Sigmoid colon (tissue), 7 donors: ENCODE measurements around the gene NCAPH2. TPM values are rescaled to one million over a fixed set of nuclear protein-coding genes. Genes with fewer than 3 reads are reported as not detected.

ENCODE experiments used
- DNase-seq: peaks from one replicate; pipeline ENCODE4 v3.0.0-alpha.2; 2019
- H3K27ac ChIP-seq, 4 donors: fragments of 200-600 bp; sonication (generic); one replicate each; pipeline ENCODE4 v1.5.1; 2016 to 2019; ENCODE audit warnings: mild to moderate bottlenecking in 1 of 4
- H3K27me3 ChIP-seq, 3 donors: fragments of 200-600 bp; sonication (generic); one replicate each; pipeline ENCODE4 v1.5.1; 2019; ENCODE audit warnings: mild to moderate bottlenecking in 1 of 3
- H3K36me3 ChIP-seq, 4 donors: fragments of 200-600 bp; sonication (generic); one replicate each; pipeline ENCODE4 v1.5.1; 2016 to 2019
- H3K4me1 ChIP-seq, 4 donors: fragments of 200-600 bp; sonication (generic); one replicate each; pipeline ENCODE4 v1.5.1; 2017 to 2019
- H3K4me3 ChIP-seq, 4 donors: fragments of 200-600 bp; sonication (generic); one replicate each; pipeline ENCODE4 v1.5.1; 2017 to 2019; ENCODE audit warnings: mild to moderate bottlenecking in 2 of 4, moderate library complexity in 1 of 4
- H3K9me3 ChIP-seq, 4 donors: fragments of 200-600 bp in 3 of 4; sonication (generic) in 3 of 4; one replicate each; pipeline versions ENCODE4 v1.5.1 to v1.6.1; 2013 to 2019
- EP300 ChIP-seq, 4 donors: sonication (generic); formaldehyde crosslinking; IDR thresholded peaks; one replicate each; pipeline ENCODE4 v1.6.1; 2017; ENCODE audit warnings: antibody characterized with exemption in 4 of 4
- POLR2A ChIP-seq, 2 donors: fragments of 450-650 bp; IDR thresholded peaks; one replicate each; pipeline ENCODE4 v1.6.1; 2016; ENCODE audit warnings: antibody characterized with exemption in 2 of 2, mild to moderate bottlenecking in 2 of 2, moderate library complexity in 2 of 2
- POLR2AphosphoS5 ChIP-seq, 4 donors: sonication (generic); formaldehyde crosslinking; IDR thresholded peaks; one replicate each; pipeline ENCODE4 v1.6.1; 2017; ENCODE audit warnings: antibody characterized with exemption in 4 of 4
- WGBS, 2 donors: extraction: QIAGEN DNeasy Blood & Tissue Kit; methylation state at CpG; one replicate each; pipeline ENCODE4 v1.1.7; 2013; 5-methylcytosine and 5-hydroxymethylcytosine counted together
- intact Hi-C: fragments of 100-400 bp; cut with DNase I; formaldehyde crosslinking; loops from one replicate; pipeline ENCODE4 v1.15.1; 2023
- polyA plus RNA-seq, 3 donors: library from polyadenylated mRNA; stranded (reverse); fragments of 200-250 nt; gene quantifications; one replicate each; pipeline ENCODE4 v1.2.3, GENCODE V29; 2013
- total RNA-seq, 4 donors: library from RNA; depleted of rRNA; stranded (reverse); fragments of >200 nt; gene quantifications; one replicate each; pipeline ENCODE4 v1.1.0, GENCODE V29; 2016
- TF ChIP-seq, protein P1 (sequence below), 4 experiments: fragments of 450-650 bp in 3 of 4; fragments of 200-600 bp in 1 of 4; IDR thresholded peaks; one replicate each; pipeline ENCODE4 v1.5.1; 2016 to 2019; ENCODE audit warnings: antibody characterized with exemption in 4 of 4, mild to moderate bottlenecking in 3 of 4, moderate library complexity in 2 of 4
- donor health status: healthy with polysubstance abuse.
- donor health status: Bipolar disorder and iron deficiency.
- donor health status: healthy.

NCAPH2 gene
- total and polyA plus RNA-seq, 7 donors, result 20.3 to 54.0 (median 34.8) TPM

DNA sequence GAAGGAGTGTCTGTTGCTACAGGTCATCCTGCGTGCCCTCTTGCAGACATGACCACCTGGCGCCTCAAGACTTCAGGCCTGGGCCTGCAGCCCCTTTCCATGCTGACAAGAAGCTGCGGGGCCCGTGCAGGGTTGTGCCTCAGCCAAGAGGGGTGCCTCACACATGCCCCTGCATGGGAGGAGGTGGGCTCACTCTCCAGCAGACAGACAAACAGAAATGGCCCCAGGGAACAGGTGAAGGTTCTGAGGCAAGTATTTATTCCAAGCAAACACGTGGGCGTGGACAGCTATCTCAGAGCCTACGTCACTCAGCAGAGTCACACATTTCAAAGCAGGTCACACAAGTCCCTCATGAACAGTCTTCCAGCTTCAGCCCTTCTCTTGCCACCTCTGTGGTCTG, 60.6 kb downstream of the NCAPH2 start:
- WGBS, 2 donors, result 65 to 90% methylated on average over 7 of the region's 7 CpGs
- no peaks in the 10 kb centered on the region for H3K9me3 ChIP-seq
- no peaks in the 10 kb centered on the region for H3K27me3 ChIP-seq
- H3K27ac ChIP-seq, result no peak overlapping the region
- H3K36me3 ChIP-seq, result peaks cover 0 to 29% (median 0%) of the 10 kb centered on the region in 4 donors
- H3K4me1 ChIP-seq, result peaks cover 0 to 4% (median 2%) of the 10 kb centered on the region in 4 donors
- intact Hi-C loops, result no loop called here
- no peak overlapping the region for H3K4me3 ChIP-seq
- no peak for DNase-seq
- TF ChIP-seq POLR2AphosphoS5 (IDR thresholded peaks at IDR 0.05) (no peak), EP300 (IDR thresholded peaks at IDR 0.05) (no peak), POLR2A (IDR thresholded peaks at IDR 0.05) (no peak)
- TF ChIP-seq, protein P1, sequence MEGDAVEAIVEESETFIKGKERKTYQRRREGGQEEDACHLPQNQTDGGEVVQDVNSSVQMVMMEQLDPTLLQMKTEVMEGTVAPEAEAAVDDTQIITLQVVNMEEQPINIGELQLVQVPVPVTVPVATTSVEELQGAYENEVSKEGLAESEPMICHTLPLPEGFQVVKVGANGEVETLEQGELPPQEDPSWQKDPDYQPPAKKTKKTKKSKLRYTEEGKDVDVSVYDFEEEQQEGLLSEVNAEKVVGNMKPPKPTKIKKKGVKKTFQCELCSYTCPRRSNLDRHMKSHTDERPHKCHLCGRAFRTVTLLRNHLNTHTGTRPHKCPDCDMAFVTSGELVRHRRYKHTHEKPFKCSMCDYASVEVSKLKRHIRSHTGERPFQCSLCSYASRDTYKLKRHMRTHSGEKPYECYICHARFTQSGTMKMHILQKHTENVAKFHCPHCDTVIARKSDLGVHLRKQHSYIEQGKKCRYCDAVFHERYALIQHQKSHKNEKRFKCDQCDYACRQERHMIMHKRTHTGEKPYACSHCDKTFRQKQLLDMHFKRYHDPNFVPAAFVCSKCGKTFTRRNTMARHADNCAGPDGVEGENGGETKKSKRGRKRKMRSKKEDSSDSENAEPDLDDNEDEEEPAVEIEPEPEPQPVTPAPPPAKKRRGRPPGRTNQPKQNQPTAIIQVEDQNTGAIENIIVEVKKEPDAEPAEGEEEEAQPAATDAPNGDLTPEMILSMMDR (IDR thresholded peaks at IDR 0.05), result no peak

DNA sequence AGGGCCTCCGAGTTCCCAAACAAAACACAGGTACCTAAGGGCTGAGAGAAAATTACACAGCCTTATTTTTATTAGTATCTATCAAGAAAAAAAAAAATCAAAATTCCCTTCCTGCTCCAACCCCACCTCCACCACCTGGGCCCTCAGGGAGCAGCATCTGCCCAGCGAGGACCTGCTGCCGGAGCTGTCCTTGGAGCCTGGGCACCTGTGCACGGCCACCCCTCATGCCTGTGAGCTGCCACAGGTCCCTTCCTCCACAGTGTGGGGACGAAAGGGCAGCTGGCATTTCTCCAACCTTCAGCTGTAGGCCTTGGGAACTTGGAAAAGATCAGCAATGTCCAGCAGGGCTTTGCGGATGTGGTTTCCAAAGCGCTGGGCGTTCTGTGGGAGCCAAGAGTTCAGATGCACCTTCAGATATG, 61.0 kb downstream of the NCAPH2 start:
- 42 to 79% methylated on average over 8 of the region's 8 CpGs for WGBS, 2 donors
- Histone ChIP-seq H3K36me3 (peaks cover 0 to 29% (median 0%) of the 10 kb centered on the region in 4 donors), H3K9me3 (no peaks in the 10 kb centered on the region), H3K4me1 (no peaks in the 10 kb centered on the region), H3K27ac (no peak overlapping the region), H3K4me3 (no peak overlapping the region), H3K27me3 (no peaks in the 10 kb centered on the region)
- intact Hi-C loops, result no loop called here
- no peak for TF ChIP-seq EP300 (IDR thresholded peaks at IDR 0.05)
- no peak for TF ChIP-seq POLR2AphosphoS5 (IDR thresholded peaks at IDR 0.05)
- TF ChIP-seq, protein P1 (IDR thresholded peaks at IDR 0.05), result no peak
- TF ChIP-seq POLR2A (IDR thresholded peaks at IDR 0.05), result no peak
- peak; percentile 57 for DNase-seq

DNA sequence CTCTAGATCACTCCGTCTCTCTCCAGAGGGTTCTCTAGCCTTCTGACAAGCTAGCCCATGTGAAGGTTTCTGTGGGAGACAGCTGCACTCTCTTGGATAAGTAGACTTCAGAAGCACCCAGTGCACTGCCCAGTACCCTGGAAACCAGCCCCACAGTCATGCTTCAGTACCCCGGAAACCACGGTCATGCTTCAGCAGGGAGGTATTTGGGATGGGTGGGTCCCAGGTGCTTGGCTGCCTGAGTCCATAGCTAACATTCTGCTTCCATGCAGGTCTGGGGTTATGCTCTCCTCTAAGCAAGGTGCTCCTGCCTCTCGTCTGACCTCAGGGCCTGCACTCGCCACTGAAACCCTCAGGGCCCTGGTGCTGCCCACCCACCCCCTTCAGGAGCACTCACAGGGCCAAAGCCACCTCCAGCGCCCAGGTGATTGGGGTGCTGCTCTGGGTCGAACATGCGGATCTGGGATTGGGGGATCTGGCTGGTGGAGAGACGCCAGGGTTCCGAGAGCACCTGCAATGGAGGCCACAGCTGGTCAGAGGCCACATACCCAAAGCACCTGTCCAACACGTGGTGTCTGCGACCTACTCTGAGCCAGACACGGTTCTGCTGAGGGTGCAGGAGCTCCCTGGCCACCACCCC, 62.0 kb downstream of the NCAPH2 start:
- WGBS, 2 donors, result 93% methylated on average over 13 of the region's 13 CpGs
- Histone ChIP-seq H3K4me3 (no peak overlapping the region), H3K36me3 (peaks cover 0 to 29% (median 0%) of the 10 kb centered on the region in 4 donors), H3K27me3 (no peaks in the 10 kb centered on the region), H3K4me1 (no peaks in the 10 kb centered on the region), H3K27ac (no peak overlapping the region), H3K9me3 (no peaks in the 10 kb centered on the region)
- intact Hi-C loops, result no loop called here
- TF ChIP-seq POLR2AphosphoS5 (IDR thresholded peaks at IDR 0.05) (no peak), EP300 (IDR thresholded peaks at IDR 0.05) (no peak), POLR2A (IDR thresholded peaks at IDR 0.05) (no peak)
- TF ChIP-seq, protein P1 (IDR thresholded peaks at IDR 0.05), result no peak
- DNase-seq, result no peak

DNA sequence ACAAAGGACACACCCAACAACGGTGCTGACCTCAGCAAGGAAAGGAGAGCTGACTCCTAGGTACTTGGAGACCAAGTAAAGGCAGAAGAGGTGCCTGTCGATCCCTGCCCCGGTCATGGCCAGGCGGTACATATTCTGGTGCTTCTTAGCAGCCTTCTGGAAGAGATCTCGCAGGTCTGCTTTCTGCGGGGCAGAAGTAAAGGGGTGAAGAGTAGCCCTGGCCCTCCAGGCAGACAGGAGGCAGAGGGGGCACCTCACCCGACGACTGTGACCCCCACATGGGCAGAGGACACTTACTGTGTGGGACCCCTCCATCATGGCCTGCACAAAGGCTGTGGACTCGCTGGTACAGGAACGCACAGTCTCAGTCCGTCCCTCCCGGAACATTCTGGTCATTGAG, 62.8 kb downstream of the NCAPH2 start:
- H3K4me1 ChIP-seq, result no peaks in the 10 kb centered on the region
- no peaks in the 10 kb centered on the region for H3K27me3 ChIP-seq
- peaks cover 0 to 29% (median 0%) of the 10 kb centered on the region in 4 donors for H3K36me3 ChIP-seq
- no peak for DNase-seq
- no peaks in the 10 kb centered on the region for H3K9me3 ChIP-seq
- no peak overlapping the region for H3K4me3 ChIP-seq
- no peak overlapping the region for H3K27ac ChIP-seq
- 92 to 95% methylated on average over 12 of the region's 12 CpGs for WGBS, 2 donors
- intact Hi-C loops, result no loop called here
- TF ChIP-seq EP300 (IDR thresholded peaks at IDR 0.05) (no peak), POLR2AphosphoS5 (IDR thresholded peaks at IDR 0.05) (no peak), POLR2A (IDR thresholded peaks at IDR 0.05) (no peak)
- TF ChIP-seq, protein P1 (IDR thresholded peaks at IDR 0.05), result no peak
